Fibroblast of mammary gland (primary cell): ENCODE results near the gene NGEF.

Experiments used
- DNase-seq: peaks from one replicate; pipeline ENCODE4 v3.0.0-alpha.2; 2010; ENCODE audit warnings: low read depth
- H3K4me3 ChIP-seq: 2 replicates; pipeline ENCODE4 v1.5.1; 2011; ENCODE audit warnings: low read depth, mild to moderate bottlenecking, low read length, moderate library complexity; ENCODE audit not compliant: control insufficient read depth
- CTCF ChIP-seq: conservative IDR thresholded peaks from 2 replicates; pipeline ENCODE4 v1.5.1; 2011; ENCODE audit warnings: low read depth, low read length, inconsistent platforms; ENCODE audit not compliant: control insufficient read depth, insufficient read depth

The NGEF gene

GRCh38 chr2:232894746-232895145, 118.3 kb downstream of the NGEF start:
- DNase-seq, result no peak
- no peak for TF ChIP-seq CTCF
- no peak overlapping the region for H3K4me3 ChIP-seq

- TF ChIP-seq CTCF, result no peak
- DNase-seq, result no peak
These were observed 118.8 kb downstream of the NGEF start for GRCh38 chr2:232894251-232894650.

GRCh38 chr2:232893834-232894233, 119.2 kb downstream of the NGEF start:
- no peak for TF ChIP-seq CTCF
- H3K4me3 ChIP-seq, result no peak overlapping the region
- DNase-seq, result no peak

More at GRCh38 chr2:232894251-232894650, 118.8 kb downstream of the NGEF start:
- no peak overlapping the region for H3K4me3 ChIP-seq

- H3K4me3 ChIP-seq, result no peak overlapping the region
These were observed 120.2 kb downstream of the NGEF start for GRCh38 chr2:232892843-232893242.

GRCh38 chr2:232892221-232892620, 120.8 kb downstream of the NGEF start:
- TF ChIP-seq CTCF, result no peak
- no peak for DNase-seq
- no peak overlapping the region for H3K4me3 ChIP-seq

More at GRCh38 chr2:232892843-232893242, 120.2 kb downstream of the NGEF start:
- no peak for DNase-seq
- TF ChIP-seq CTCF, result no peak

GRCh38 chr2:232891621-232892071, 121.4 kb downstream of the NGEF start:
- peak; percentile 66 for DNase-seq
- no peak overlapping the region for H3K4me3 ChIP-seq
- TF ChIP-seq CTCF, result no peak
